HG03342 (cell line): ENCODE results near the gene EDEM2.
"Not testable (repeated sequence)": the region's sequence is repeated elsewhere in the genome, so short reads cannot be mapped to it uniquely, and the experiment has no call there.

Experiments
- ATAC-seq: cut with Tn5 transposase; IDR thresholded peaks from one replicate; pipeline ENCODE4 v1.9.1; 2021; ENCODE audit warnings: mild to moderate bottlenecking, moderate library complexity; ENCODE audit not compliant: unreplicated experiment

The EDEM2 gene

GRCh38 chr20:35171753-35172433 is 24.8 kb upstream of the EDEM2 start, which contains the start of gene PROCR:
Gene PROCR (plus strand): TSS chr20:35172072. CDS start chr20:35172155, 83 bp downstream.
- ATAC-seq: no peak

- ATAC-seq: no peak
Observed at GRCh38 chr20:35171438-35171752, 24.3 kb upstream of the EDEM2 start.

DNA sequence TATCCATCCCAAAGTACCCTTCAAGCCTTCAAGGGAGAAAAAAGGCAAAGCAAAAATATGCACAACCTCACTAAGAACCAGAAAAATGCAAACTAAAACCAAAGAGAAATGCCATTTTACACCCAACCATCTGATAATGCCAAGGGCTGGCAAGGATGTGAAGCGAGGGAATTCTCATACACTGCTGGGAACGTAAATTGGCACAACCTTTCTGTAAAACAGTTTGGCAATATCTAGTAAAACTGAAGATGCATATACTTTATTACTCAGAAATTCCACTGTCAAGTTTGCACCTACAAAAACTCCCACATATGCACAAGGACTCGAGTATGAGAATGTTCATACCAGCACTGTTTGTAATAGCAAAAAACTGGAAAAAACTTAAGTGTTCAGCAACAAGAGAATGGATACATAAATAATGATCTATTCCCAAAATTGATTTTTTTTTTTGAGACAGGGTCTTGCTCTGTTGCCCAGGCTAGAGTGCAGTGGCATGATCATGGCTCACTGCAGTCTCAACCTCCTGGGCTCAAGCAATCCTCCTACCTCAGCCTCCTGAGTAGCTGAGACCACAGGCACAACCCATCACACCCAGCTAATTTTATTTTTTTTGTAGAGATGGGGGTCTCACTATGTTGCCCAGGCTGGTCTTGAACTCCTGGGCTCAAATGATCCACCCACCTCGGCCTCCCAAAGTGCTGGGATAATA is 21.7 kb upstream of the EDEM2 start:
- not testable (repeated sequence) for ATAC-seq

- no peak for ATAC-seq
Observed at GRCh38 chr20:35167787-35168186, 20.7 kb upstream of the EDEM2 start.

- ATAC-seq: no peak
Observed at GRCh38 chr20:35166242-35166830, 19.2 kb upstream of the EDEM2 start.

GRCh38 chr20:35165221-35166185 is 18.4 kb upstream of the EDEM2 start:
- ATAC-seq: no peak

- not testable (repeated sequence) for ATAC-seq
Observed at GRCh38 chr20:35164531-35164930, 17.4 kb upstream of the EDEM2 start.

- ATAC-seq: not testable (repeated sequence)
Observed at GRCh38 chr20:35160341-35160740, 13.2 kb upstream of the EDEM2 start.

DNA sequence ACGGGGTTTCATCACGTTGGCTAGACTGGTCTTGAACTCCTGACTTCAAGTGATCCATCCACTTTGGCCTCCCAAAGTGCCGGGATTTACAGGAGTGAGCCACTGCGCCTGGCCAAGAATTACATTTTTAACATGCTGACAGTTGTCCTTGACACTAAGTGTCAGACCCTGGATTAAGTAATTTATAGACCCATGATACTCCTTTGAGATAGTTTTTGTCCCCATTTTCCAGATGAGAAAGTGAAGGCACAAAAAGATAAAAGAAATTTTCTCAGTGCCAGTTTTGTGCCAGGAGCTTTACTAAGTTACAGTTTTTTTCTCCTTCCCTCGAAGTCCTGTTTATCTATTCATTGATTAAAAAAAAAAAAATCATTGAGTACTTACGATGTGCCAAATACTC is 9.8 kb upstream of the EDEM2 start:
- no peak for ATAC-seq

DNA sequence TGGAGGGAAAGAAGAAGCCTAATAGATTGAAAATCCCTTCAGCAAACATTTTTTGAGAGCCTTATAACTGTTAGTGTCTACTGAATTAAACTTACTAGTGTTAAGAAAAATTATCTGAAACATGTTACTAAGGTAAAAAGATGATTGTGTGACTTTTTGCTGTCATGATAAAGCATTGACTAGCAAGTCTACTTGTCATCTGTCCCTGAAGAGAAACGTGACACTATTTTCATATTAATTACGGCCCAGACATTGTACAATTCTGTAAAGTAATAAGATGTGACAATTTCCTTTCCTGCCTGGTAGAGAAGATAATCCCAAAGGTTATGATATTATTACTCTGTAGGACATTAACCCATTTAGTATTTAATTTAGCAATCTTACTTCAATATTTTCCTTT is 8.8 kb upstream of the EDEM2 start:
- ATAC-seq: no peak

DNA sequence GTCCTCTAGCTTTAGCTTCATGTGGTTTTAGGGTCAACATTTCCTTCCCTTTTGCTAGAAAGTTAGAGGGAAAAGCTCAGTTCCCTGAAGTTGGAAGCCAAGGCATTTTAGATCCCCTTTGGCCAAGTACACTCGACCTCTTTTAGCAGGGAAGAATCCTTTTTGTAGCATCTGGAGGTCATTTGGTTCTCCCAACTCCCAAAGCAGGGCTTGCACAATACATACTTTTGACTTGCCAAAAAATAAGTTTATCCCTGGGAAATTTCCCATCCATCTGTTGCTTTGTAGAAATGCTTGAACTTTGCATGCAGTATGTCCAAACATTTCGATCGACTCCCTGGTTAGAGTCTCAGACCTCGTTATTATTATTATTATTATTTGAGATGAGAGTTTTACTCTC is 4.6 kb upstream of the EDEM2 start:
- ATAC-seq: no peak

GRCh38 chr20:35150846-35151579 is 3.9 kb upstream of the EDEM2 start:
- no peak for ATAC-seq

DNA sequence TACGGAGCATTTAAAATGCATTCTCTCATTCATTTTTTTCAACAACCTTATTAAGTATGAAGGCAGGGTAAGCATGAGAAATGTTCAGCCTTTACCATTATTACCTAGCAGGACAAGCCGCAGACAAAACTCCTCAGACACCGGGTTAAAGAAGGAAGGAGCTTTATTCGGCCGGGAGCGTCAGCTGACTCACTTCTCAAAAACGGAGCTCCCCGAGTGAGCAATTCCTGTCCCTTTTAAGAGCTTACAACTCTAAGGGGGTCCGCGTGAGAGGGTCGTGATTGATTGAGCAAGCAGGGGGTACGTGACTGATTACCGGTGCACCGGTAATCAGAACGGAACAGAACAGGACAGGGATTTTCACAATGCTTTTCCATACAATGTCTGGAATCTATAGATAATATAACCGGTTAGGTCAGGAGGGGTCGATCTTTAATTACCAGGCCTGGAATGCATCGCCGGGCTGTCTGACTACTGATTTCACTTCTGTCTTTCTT is 487 bp upstream of the EDEM2 start:
- ATAC-seq: peak; percentile 14

- peak; percentile 7 for ATAC-seq
Observed at GRCh38 chr20:35146299-35146919, 727 bp downstream of the EDEM2 start.

- ATAC-seq: no peak
Observed at GRCh38 chr20:35145141-35145564, 2.0 kb downstream of the EDEM2 start.

DNA sequence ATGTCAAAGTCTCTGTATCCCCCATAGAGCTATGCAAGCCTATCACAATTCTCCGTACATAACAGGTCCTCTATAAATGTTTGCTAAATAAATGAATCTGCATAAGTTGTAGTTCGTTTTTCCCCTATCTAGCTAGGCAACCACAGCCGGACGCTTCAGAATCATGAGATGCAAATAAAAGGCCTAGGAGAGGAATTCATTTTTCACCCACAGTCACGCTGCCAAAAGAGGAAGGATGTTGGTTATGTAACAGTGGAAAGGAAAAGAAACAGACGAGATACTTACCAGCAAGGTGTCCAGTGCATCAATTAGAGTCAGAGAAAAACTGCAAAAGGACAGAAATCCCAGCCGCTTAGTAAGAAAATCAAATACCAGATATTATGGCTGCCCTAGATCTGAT is 2.4 kb downstream of the EDEM2 start:
- no peak for ATAC-seq

GRCh38 chr20:35135867-35136586 is 11.1 kb downstream of the EDEM2 start:
- ATAC-seq: no peak

DNA sequence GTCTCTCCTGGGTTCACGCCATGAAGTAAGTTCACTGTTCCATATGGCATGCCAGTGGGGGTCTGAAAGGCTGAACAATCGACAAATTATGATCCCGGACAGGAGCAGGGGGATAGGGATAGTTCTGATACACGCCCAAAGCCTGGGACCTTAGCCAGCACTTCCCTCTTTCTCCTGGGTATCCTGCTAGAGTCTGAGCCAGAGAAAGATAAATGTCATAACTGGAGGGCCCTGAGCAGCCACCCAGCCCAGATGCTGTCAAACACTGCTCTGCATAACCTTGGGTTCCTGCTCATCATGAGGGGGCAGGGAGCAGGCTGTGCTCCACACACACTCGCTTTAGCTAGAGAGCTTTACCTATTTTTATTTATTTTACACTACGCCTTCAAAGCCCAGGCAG is 12.3 kb downstream of the EDEM2 start:
- ATAC-seq: no peak

- no peak for ATAC-seq
Observed at GRCh38 chr20:35134472-35134871, 12.7 kb downstream of the EDEM2 start.
